GM04504 (cell line): ENCODE results near the gene LCNL1.
"Not testable (repeated sequence)": the region's sequence is repeated elsewhere in the genome, so short reads cannot be mapped to it uniquely, and the experiment has no call there.

ENCODE experiments used
- DNase-seq: peaks from one replicate; pipeline ENCODE4 v3.0.0-alpha.2; 2012; ENCODE audit warnings: low read depth

LCNL1 gene

DNA sequence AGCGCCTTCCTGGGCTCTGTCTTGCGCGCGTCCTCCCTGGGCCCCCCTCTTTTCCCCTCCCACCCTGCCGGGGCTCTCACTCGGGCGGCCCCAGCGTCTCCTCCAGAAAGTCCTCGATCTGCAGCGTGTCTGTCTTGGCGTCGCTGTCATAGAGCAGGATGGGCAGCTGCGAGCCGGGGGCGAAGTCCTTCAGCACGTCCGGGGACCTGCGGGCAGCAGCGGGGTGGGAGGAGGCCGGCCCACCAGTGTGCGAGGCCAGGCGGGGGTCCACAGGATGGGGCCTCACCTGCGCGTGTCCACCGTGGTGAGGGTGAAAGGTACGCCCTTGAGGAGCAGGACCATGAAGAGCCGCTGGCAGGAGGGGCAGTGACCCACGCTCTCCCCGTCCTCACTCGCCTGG, 12.6 kb downstream of the LCNL1 start:
- no peak for DNase-seq

DNA sequence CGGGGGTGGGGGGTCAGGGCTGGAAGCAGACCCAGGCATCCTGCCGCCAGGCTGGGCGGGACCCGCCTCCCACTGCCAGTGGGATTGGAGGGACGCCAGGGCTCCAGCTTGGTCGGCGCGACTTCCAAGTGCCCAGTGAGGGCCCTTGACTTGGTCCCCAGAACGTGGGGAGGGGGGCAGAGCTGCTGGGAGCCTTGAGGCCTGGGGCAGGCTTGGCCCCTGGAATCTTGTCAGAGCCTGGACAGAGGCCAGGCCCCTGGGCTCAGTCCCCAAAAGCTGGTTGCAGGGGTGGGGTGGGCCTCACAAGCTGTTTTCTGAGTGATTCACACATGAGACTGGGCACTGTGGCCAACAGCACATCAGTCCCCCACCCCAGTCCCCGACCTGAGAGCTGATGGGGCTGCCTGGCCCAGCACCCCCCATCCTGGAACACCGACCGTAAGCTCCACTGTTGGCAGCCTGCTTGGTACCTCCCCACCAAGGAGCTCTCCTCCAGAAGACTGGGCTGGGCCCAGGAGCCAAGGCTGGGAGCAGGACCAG, 13.0 kb downstream of the LCNL1 start:
- DNase-seq: no peak

DNA sequence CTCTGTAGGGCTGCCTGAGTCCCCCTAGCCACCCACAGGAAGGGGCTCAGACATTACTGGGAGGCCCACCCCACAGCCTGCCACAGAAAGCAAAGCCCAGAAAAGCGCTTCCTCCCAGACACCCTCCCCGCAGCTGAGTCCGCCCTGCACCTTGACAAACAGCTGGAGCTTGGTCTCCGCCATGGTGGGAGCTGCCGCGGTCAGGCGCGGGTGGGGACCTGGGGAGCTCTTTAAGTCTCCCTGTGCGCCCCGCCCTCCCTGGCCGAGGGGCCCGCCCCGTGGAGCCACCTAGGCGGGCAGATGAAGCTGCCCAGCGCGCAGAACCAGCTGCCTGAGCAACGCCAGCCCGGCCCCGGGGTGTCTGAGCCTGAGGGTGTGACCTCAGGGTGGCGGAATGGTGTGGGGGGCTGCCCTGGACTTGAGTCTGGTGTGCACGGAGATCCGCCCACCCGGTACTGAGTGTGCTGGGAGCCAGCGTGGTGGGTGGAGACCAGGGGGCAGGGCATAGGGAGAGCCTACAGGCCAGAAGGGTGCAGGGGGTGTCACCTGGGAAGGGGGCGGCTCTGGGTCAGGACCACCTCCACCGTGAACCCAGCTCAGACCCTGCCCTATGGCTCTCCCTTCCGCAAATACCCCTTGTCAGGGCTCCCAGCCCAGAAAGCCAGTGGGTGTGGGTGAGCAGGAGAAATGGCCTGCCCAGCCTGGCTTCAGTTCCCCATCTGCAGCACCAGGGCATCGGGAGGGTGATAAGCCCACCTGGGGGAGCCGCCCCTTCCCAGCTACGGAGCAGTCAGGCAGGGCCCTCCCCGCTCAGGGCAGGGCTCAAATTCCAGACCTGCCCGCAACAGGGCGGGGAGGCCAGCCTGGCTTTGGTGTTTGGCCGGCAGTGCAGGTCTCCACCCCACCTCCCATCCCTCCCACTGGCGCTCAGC, 13.8 kb downstream of the LCNL1 start, which contains the start of gene CLIC3:
Gene CLIC3, minus strand, starts transcription at position 208 of the 932 bp plus-strand sequence. Its CDS starts 25 bp downstream, at position 183.
- no peak for DNase-seq

DNA sequence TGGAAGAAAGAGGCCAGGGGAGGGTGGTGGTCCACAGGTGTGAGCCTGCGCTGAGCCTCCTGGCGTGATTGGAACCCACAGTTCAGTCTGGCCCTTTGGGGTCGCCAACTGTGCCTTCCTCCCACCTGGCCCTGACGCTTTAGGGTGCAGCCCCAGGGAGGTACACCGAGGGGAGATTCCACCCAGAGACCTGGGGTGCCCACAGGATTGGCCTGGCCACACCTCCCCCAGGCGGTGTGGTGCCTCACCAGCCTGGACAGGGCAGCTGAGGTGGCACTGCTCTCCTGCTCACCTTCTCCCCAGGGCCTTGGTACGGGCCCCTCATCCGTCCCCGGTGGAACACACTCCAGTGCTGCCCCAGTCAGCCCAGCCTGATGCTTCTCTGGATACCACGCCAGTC, 14.6 kb downstream of the LCNL1 start:
- no peak for DNase-seq

DNA sequence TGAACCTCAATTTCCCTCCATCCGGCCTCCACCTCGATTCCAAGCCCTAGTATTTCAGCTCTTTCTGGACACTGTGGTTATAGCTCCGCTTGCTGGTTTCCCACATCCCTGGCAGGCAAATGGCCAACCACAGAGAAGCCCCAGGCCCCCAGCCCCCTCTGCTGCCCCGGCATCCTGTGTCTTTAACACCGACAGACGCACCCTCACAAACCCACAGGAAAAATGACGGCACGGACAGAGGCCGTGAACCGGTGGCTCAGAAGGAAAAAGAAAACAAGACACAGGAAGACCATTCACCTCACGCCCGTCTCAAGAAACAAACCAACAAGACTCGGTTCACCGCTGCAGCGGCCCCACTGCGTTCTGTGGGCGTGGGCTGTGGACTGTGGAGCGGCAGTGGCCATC, 15.0 kb downstream of the LCNL1 start:
- no peak for DNase-seq

DNA sequence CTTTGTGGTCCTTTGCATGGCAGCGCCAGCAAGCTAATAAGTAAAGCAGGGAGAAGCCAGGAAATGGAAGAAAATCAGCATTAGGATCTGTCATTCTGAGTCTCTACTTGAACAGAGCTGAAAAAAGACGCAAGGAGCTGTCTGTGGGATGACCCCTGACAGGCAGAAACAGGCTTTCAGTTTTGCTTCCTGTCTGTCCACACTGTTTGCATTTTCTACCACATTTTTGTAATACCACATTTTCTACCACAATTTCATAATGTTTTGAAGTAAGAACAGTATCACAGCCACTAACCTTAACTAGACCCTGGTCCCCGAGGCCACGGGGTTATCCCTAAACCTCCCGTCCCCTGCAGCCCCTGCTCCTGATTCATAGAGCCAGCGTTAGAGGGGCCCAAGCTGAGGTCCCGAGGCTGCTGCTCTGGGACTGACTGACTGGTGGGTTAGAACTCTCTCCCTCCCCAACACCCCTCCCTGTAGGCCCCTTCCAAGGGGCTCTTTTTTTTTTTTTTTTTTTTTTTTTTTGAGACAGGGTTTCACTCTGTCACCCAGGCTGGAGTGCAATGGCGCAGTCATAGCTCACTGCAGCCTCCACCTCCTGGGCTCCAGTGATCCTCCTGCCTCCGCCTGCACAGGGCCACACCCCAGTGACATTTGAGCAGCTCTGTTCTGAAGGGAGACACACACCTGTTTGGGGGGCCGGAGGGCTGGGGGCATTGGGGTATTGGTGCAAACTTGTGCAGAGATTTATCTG, 17.6 kb downstream of the LCNL1 start:
- no peak for DNase-seq

DNA sequence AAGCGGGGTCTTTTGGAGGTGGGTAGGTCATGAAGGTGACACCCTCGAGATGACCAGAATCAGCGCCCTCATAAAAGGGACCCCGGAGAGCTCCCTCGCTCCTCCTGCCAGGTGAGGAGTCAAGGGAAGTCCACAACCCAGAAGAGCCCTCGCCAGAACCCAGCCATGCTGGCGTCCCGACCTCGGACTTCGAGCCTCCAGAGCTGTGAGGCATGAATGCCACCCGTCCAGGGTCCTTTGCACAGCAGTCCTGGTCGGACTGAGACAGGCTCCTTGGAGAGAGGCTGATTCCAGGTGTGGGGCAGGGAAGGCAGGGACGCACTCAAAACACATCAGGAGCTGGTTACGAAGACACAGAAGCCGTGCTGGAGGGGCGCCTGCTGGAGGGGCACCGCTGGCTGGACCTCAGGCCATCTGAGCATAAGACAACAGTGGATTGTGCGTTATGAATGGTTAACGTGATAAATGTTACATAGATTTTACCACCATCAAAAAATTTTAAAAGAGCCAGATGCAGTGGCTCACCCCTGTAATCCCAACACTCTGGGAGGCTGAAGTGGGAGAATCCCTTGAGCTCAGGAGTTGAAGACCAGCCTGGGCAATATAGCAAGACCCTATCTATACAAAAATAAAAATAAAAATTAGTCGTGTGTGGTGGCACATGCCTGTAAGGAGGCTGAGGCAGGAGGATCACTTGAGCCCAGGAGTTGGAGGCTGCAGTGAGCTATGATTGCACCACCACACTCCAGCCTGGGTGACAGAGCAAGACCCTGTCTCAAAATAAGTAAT, 19.3 kb downstream of the LCNL1 start:
- no peak for DNase-seq

DNA sequence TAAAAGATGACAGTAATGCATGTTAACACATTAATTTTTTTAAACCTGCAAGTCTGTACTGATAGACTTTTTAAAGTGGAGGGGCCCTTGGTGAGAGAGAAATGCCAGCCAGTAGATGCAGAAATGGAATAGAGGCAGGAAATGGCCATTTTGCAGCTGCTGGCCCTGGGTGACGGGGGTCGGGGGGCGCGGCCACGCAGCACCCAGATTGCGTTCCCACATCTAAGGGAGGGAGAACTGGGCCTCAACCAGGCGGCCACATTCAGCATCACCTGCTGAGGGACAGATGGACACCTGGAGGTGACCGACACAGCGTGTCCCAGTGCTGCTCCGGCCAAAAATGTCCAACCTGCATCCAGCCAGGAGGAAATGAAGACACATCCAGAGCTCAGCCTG, 19.9 kb downstream of the LCNL1 start:
- no peak for DNase-seq

DNA sequence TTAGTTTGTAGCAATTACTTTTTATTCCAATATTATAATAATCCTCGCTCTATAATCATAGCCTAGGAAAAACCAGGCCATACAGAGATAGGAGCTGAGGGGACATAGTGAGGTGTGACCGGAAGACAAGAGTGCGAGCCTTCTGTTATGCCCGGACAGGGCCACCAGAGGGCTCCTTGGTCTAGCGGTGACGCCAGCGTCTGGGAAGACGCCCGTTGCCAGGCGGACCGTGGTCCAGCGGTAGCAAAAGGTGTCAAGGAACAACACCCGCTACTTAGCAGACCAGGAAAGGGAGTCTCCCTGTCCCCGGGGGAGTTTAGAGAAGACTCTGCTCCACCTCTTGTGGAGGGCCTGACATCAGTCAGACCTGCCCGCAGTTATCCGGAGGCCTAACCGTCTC, 21.5 kb downstream of the LCNL1 start:
- DNase-seq: not testable (repeated sequence)

DNA sequence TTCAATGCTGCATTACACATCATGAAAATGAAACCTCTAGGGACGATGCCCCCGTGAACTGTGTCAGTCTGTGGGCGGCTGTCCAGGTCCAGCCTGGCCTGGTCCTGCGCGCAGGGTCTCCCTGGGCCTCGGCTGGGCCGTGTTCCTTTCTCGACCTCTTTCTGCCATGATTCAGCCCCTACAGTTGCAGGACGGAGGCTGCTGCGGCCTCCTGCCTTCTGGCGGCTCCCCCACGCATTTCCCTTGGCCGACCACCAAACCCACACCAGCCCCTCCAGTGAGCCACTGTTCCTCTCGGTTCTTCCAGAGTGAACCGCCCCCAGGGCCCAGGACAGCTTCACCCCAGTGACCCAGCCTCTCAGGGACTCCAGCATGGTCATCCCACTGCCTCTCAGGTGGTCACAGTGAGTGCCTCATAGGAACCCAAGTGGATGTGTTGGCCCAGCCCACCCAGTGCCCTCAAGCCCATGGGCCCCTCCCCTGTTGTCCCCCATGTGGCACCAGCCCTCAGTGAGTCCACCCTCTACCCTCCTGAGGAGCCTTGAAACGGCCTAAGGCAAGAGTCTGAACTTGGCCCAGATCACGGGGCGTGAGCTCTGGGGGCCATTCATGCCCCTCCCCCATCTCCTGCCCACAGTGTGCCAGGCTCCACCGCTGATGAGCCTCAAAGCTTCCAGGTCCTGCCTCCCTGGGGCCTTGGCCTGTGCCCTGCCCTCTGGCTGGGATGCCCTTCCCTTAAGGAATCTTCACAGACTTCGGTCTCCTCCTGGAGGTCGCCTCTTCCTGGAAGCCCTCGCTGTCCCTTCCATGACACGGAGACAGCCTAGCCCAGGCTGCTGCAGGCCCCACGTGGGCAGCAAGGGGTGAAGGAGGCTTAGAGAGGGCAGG, 23.6 kb downstream of the LCNL1 start:
- no peak for DNase-seq

DNA sequence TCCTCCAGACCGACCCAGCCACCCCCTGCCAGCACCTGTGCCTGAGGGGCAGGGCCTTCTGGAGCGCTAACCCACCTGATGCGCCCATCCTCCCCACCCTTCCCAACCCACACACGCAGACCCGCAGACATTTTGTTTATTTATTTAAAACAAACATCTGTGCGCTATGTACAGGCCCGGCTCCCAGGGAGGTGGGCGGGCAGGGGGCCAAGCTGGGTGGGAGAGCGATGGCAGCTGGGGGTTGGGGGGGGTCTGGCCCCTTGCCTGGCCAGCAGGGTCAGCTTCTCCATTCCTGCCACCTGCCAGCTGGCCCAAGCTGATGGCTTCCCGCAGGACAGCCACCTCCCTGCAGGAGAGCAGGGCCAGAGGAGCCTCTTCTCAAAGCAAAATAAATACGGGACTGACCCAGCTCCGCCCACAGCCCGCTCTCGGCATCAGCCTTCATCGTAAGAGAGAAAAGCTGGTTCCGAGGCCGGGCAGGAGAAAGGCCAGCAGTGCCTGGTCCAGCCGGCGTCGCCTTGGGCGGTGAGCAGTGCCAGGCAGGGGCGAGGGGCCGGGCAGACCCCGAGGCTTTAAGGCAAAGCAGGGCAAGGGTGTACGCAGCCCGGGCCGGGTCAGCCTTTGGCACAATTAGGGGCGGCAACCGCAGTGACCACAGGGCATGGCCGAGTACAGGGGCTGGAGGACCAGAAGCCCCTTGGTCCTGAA, 24.5 kb downstream of the LCNL1 start:
- no peak for DNase-seq

DNA sequence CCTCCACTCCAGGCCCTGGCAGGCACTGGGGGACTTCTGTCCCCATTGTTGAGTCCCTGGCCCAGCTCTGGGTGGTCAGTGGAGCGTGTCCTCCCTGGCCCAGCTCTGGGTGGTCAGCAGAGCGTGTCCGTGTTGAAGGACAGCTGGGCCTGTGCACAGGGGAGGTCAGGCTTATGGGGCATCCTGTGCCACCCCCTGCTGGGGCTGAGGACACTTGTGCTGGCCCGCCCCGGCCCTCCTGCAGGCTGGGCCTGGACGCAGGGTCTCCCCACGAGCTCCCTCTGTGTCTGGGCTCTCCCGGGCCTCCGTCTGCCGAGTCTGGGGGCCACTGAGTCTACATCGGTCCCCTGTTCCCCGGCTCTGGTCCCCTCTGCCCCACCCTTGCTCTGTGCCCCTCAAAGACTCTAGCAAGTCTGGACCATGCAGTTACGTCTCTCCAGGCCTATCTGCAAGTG, 25.1 kb downstream of the LCNL1 start:
- no peak for DNase-seq

DNA sequence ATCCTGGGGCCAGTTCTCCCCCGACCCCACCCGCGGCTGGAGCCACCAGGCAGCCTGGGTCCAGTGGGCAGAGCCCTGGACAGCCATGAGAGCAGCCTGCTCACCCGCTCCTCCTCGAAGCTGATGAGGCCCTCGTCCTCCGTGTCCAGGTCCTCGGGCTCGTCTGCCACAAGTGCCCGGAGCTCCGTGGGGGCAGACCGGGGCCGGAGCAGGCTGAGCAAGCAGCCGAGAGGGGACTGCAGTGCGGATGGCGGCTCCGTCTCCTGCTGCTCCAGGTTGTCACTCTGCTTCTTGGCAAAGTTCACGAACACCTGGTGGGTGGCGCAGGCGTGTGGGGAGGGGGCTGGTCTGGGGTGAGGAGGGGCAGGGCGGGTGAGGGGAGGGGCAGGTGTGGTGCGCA, 25.5 kb downstream of the LCNL1 start:
- no peak for DNase-seq

DNA sequence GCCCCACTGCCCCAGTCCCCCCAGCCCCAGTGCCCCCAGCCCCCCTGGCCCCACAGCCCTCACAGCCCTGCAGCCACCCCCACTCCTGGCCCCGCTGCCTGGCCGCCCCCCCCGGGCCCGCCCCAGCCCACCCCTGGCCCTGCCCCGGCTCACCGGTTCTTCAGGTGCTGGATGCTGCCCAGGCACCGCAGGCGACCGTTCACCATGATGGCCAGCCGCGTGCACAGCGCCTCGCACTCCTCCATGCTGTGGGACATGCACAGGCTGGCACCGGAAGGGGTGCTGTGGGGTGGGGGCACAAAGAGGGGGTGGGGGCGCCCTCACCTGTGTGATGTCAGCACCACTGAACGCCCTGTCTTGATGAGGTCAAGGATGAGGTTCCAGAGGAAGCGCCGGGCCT, 26.4 kb downstream of the LCNL1 start:
- no peak for DNase-seq

DNA sequence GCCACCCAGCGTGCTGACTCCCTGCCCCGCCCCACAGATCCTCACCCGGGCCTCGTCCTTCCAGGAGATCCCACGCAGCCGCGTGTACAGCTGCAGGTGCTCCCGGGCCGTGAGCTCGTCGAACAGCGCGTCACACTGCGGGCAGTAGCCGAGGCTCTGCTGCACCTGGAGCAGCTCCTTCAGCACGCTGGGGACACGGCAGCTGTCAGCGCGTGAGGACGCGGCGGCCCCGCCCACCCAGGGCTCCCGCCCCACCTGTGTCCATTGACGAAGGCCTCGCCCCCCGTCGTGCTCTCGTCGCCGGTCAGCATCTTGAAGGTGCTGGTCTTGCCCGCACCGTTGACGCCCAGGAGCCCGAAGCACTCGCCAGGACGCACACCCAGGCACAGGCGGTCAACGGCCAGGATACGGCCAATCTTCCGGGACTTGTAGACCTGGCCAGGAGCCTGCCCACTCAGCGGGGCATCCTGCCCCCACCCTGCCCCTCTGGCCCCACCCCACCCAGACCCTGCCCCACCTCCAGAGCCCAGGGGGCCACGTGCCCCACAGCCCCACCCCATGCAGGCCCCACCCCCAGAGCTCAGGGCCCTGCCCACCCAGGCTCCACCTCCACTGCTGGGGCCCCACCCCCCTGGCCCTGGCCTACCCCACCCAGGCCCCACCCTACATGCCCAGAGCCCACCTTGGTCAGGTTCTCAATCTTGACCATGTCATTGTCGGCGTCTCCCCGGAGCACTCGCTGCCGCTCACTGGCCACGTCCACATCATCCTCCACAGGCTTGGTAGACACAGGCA, 27.3 kb downstream of the LCNL1 start:
- DNase-seq: no peak

DNA sequence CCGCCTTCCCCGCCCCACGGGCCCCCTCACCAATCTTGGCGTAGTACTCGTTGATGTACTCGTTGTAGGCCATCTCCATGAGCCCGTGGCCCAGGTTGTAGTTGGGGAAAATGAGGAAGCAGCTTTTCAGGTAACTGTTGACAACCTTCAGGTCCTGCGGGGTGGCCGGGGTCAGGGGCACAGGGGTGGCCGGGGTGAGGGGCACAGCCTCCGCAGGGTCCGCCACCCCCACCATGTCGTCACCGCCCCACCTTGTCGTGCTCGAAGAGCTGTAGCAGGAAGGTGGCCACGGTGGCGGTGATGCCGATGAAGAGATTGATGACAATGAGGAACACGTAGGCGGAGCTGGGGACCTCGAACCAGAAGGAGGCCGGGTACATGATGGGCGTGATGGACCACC, 28.4 kb downstream of the LCNL1 start:
- no peak for DNase-seq

DNA sequence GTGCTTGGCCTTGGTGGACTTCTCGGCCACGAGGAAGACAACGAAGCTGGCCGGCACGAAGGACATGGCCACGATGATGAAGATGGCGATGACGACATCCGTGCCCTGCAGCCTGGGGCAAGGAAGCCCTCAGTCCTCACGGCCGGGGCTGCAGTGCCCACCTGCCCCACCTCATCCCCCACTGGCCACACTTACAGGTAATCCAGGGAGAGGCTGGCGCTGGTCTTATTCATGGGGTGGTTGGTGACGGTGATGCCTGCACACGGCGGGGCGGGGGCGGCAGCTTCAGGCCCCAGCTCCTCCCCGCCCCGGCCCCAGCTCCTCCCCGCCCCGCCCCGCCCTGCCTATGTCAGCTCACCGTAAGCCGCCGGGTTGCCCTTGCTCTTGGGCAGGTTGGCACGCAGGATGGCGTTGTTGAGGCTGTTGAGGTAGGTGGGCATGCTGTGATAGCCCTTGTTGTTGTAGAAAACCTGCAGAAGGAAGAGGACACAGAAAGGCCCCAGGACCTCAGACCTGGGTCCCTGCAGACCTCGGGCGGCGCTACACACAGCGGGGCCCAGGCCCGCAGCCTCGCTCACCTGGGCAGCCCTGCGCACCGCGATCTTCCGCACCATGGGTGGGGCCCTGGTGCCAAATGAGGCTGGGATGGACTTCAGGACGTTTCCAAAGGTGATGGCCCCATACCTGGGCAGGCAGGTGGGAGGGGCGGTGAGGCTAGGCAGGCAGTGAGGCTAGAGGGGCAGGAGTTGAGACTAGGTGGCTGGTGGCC, 29.3 kb downstream of the LCNL1 start:
- DNase-seq: no peak

DNA sequence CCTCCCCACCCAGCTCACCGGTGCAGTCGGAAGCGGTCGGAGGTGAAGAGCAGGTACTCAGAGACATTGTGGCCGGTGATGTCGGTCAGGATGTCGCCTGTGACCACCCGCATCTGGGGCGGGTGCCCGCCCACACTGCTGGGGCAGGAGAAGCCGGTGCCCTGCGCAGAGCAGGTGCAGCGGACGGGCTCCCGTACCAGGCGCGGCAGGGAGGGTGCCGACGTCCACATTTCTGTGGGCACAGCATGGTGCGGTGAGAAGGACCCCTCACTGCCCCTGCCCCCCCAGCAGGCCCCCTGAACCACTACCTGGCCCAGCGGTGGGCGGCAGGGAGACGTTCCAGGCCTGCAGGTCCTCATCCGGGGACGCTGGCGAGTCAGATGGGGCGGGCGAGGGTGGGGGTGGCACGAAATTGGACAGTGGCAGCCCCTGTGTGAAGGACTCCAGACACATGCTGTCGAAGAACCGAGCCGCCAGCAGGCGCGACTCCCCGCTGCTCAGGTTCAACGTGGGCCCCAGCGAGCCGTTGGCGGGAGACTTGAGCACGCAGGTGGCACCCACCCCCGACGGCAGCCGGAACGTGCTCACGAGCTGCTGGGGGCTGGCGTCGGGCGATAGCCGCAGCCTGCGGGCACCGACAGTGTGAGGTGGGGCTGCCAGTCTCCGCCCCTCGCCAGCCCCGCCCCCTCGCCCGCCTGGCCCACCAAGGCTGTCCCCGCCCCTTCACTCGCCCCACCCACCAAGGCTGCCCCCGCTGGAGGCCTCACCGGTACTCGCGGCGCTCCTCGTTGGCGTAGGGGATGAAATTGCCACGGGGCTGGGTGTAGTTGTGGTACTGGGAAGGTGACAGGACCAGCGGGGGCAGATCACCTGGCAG, 30.1 kb downstream of the LCNL1 start:
- DNase-seq: no peak
